Amniotic epithelial cell (primary cell): ENCODE measurements around the gene RTP1.

Experiments used
- DNase-seq: peaks from one replicate; pipeline ENCODE4 v3.0.0-alpha.2; 2010; ENCODE audit warnings: low read depth

Gene RTP1

DNA sequence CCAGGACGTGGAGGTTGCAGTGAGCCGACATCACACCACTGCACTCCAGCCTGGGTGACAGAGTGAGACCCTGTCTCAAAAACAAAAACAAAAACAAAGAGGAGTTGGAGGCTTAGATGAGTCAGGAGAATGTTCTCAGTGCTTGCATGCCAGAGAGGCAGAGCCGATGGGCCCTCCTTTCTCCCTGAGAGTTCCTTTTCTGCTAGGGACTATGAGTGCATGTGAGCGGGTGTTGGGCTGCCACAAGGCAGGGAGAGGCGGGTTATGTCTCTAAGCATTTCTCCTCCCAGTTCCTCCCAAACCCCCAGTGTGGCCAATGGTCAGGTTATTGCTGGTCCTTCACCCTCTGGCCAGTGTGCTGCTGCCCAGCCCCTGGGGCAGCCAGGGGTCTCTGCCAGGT is 45.1 kb downstream of the RTP1 start:
- DNase-seq, result peak; percentile 32

DNA sequence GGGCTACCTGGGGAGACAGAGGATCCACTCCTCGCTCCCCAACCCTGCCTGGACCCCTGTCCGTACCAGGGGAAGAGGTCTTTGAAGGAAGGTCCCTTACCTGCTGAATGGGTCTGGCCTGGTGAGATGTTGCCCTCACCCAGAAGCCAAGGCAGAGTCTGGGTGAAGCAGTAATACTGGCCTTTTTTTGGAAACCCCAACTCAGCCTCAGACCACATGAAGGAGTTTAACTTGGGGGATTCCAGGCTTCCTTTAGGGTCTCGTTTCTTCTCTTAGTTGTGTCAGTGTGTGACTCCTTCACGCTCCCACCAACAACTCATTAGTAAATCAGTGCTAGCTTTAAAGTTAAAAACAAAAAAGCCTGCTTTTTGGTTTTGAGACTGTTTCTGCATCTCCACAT is 45.6 kb downstream of the RTP1 start:
- no peak for DNase-seq

DNA sequence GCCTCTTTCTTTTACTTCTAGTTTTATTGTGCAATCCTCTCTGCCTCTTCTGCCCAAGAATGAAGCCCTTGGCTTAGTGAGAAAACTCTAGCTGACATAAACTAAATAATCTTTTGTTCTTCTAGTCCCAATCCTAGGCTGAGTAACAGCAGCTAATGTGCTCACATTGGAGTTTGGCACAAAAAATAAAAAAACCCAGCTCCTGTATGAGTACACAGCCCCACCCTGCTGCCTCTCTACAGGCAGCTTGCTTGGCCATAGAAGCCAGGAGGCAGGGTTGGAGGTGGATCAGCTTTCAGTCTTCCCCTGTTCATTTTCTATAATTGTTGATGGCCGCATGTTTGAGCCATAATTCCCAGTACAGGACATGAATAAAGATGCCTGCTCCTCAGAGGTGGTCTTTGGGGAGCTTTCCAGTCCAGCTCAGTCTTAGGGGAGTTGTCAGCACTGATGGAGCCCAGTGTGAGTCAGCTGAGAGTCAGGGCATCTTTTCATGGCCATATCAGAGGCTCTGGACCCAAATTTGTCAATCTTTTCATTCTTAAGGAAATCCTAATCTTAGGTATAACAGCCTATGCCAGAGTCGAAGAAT is 46.7 kb downstream of the RTP1 start:
- DNase-seq, result no peak

DNA sequence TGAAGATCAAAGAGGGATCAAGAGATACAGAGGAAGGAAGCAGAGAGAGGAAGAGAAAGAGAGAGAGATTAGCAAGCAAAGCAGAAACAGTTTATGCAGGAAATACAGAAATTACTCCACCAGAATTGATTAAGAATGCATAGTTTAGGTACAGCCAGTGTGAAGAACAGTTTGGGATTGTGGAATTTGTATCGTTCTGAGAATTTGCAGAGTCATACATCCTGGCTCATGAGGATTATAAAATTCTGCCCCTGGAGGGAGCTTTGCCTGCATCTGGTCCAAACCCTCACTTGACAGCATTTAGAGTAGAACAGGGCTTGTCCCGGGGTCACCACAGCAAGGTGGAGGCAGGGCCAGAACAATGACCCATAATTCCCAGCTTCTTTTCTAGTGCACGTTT is 50.1 kb downstream of the RTP1 start:
- DNase-seq, result no peak
